Activated CD4-positive, alpha-beta T cell treated with anti-CD3 and anti-CD28 coated beads for 1 hour (primary cell): ENCODE data around the gene HACL1.

Experiments used
- DNase-seq: peaks from one replicate; pipeline ENCODE4 v3.0.0-alpha.2; 2020

The HACL1 gene

GRCh38 chr3:15601399-15602145, at the start of gene HACL1, which contains the start of gene BTD:
TSS of gene HACL1 (minus strand) at chr3:15601569. CDS start at chr3:15601463, 106 bp downstream.
TSS of gene BTD (plus strand) at chr3:15601745. CDS start at chr3:15635440, 33,695 bp downstream.
- peak; percentile 97 for DNase-seq

GRCh38 chr3:15649858-15650257, 48.5 kb upstream of the HACL1 start:
- no peak for DNase-seq

- no peak for DNase-seq
These were observed 48.0 kb upstream of the HACL1 start for GRCh38 chr3:15649341-15649740.

- DNase-seq, result no peak
These were observed 46.3 kb upstream of the HACL1 start for GRCh38 chr3:15647611-15648167.

- DNase-seq, result no peak
These were observed 45.6 kb upstream of the HACL1 start for GRCh38 chr3:15646851-15647511.

GRCh38 chr3:15645740-15646501, 44.6 kb upstream of the HACL1 start:
- DNase-seq, result no peak

GRCh38 chr3:15645246-15645645, 43.9 kb upstream of the HACL1 start:
- no peak for DNase-seq

- DNase-seq, result no peak
These were observed 37.5 kb upstream of the HACL1 start for GRCh38 chr3:15638891-15639262.

- DNase-seq, result no peak
These were observed 37.0 kb upstream of the HACL1 start for GRCh38 chr3:15638193-15638890.

- no peak for DNase-seq
These were observed 36.0 kb upstream of the HACL1 start for GRCh38 chr3:15637131-15637951.

- DNase-seq, result no peak
These were observed 34.8 kb upstream of the HACL1 start for GRCh38 chr3:15636028-15636709.

GRCh38 chr3:15635121-15635661, 33.8 kb upstream of the HACL1 start:
- DNase-seq, result no peak

- DNase-seq, result no peak
These were observed 33.3 kb upstream of the HACL1 start for GRCh38 chr3:15634671-15635070.

- DNase-seq, result no peak
These were observed 32.6 kb upstream of the HACL1 start for GRCh38 chr3:15633766-15634598.

GRCh38 chr3:15633159-15633558, 31.8 kb upstream of the HACL1 start:
- no peak for DNase-seq

GRCh38 chr3:15632212-15632580, 30.8 kb upstream of the HACL1 start:
- no peak for DNase-seq

- no peak for DNase-seq
These were observed 30.2 kb upstream of the HACL1 start for GRCh38 chr3:15631426-15632211.

GRCh38 chr3:15630646-15631350, 29.4 kb upstream of the HACL1 start:
- no peak for DNase-seq
